GM04504 (cell line): ENCODE results near the gene TP53TG3E.
"Not testable (repeated sequence)": the region's sequence is repeated elsewhere in the genome, so short reads cannot be mapped to it uniquely, and the experiment has no call there.

Source experiments
- DNase-seq: peaks from one replicate; pipeline ENCODE4 v3.0.0-alpha.2; 2012; ENCODE audit warnings: low read depth

TP53TG3E gene

DNA sequence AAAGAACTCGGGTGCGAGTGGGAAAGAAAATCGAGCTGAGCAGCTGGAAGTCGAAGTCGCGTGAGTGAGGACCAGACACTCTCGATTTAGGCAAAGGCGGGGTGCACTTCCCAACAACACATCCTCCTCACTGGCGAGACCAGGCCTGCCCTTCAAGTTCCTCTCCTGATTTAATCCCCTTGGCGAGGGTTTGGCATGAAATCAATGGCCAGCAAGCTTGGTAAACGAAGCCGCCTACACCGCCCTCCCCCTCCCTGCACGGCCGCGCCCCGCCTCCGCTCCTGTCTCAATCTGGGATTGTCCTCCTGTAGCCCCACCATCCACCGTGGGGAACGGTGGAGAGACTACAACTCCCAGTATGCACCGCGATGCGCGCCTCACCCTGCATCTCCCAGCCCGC lies at the start of gene TP53TG3E:
Gene TP53TG3E, plus strand, starts transcription at position 301 of the 400 bp plus-strand sequence. Its CDS starts 68 bp downstream, at position 369.
- DNase-seq: not testable (repeated sequence)

DNA sequence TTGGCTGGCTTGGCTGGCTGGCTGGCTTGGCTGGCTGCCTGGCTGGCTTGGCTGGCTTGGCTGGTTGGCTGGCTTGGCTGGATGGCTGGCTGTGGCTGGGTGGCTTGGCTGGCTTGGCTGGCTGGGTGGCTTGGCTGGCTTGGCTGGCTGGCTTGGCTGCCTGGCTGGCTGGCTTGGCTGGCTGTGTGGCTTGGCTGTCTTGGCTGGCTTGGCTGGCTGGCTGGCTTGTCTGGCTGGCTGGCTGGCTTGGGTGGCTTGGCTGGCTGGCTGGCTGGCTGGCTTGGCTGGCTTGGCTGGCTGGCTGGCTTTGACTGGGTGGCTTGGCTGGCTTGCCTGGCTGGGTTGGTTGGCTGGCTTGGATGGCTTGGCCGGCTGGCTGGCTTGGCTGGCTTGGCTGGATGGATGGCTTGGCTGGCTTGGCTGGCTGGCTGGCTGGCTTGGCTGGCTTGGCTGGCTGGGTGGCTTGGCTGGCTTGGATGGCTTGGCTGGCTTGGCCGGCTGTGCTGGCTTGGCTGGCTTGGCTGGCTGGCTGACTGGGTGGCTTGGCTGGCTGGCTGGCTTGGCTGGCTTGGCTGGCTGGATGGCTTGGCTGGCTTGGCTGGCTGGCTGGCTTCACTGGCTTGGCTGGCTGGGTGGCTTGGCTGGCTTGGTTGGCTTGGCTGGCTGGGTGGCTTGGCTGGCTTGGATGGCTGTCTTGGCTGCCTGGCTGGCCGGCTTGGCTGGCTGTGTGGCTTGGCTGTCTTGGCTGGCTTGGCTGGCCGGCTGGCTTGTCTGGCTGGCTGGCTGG lies 32.3 kb downstream of the TP53TG3E start:
- DNase-seq: not testable (repeated sequence)

DNA sequence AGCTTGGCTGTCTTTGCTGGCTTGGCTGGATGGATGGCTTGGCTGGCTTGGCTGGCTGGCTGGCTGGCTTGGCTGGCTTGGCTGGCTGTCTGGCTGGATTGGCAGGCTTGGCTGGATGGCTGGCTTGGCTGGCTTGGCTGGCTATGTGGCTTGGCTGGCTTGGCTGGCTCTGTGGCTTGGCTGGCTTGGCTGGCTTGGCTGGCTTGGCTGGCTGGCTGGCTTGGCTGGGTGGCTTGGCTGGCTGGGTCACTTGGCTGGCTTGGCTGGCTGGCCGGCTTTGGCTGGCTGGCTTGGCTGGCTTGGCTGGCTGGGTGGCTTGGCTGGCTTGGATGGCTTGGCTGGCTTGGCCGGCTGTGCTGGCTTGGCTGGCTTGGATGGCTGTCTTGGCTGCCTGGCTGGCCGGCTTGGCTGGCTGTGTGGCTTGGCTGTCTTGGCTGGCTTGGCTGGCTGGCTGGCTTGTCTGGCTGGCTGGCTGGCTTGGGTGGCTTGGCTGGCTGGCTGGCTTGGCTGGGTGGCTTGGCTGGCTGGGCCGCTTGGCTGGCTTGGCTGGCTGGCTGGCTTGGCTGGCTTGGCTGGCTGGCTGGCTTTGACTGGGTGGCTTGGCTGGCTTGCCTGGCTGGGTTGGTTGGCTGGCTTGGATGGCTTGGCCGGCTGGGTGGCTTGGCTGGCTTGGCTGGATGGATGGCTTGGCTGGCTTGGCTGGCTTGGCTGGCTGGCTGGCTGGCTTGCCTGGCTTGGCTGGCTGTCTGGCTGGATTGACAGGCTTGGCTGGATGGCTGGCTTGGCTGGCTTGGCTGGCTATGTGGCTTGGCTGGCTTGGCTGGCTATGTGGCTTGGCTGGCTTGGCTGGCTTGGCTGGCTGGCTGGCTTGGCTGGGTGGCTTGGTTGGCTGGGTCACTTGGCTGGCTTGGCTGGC lies 33.8 kb downstream of the TP53TG3E start:
- DNase-seq: not testable (repeated sequence)

GRCh38 chr16:33338543-33338951 lies 34.4 kb downstream of the TP53TG3E start:
- DNase-seq: not testable (repeated sequence)

GRCh38 chr16:33339093-33340061 lies 35.3 kb downstream of the TP53TG3E start:
- DNase-seq: not testable (repeated sequence)
